Testis (tissue), 3 donors: ENCODE measurements around the gene CHERP. TPM values are rescaled to one million over a fixed set of nuclear protein-coding genes. Genes with fewer than 3 reads are reported as not detected.

ENCODE experiments used
- DNase-seq: peaks from one replicate; pipeline ENCODE4 v3.0.0-alpha.2; 2019
- H3K27ac ChIP-seq, 2 donors: fragments of 200-600 bp; sonication (generic); one replicate each; pipeline ENCODE4 v1.5.1; 2019
- H3K27me3 ChIP-seq: fragments of 200-600 bp; sonication (generic); one replicate; pipeline ENCODE4 v1.5.1; 2019
- H3K36me3 ChIP-seq: fragments of 200-600 bp; sonication (generic); one replicate; pipeline ENCODE4 v1.5.1; 2017; ENCODE audit warnings: low read depth; ENCODE audit errors: missing control alignments
- H3K4me1 ChIP-seq: fragments of 200-600 bp; sonication (generic); one replicate; pipeline ENCODE4 v1.5.1; 2019
- H3K4me3 ChIP-seq, 2 donors: fragments of 200-600 bp; sonication (generic); one replicate each; pipeline ENCODE4 v1.5.1; 2017 to 2019
- H3K9me3 ChIP-seq: fragments of 200-600 bp; sonication (generic); one replicate; pipeline ENCODE4 v1.5.1; 2017
- CTCF ChIP-seq, 3 experiments: fragments of 450-650 bp in 2 of 3; fragments of 200-600 bp in 1 of 3; sonication (generic) in 1 of 3; IDR thresholded peaks; one replicate each; pipeline ENCODE4 v1.5.1; 2016 to 2019; ENCODE audit warnings: antibody characterized with exemption in 3 of 3, mild to moderate bottlenecking in 2 of 3, moderate library complexity in 1 of 3
- POLR2A ChIP-seq: fragments of 450-650 bp; IDR thresholded peaks from one replicate; pipeline ENCODE4 v1.6.1; 2017; ENCODE audit warnings: antibody characterized with exemption, mild to moderate bottlenecking, moderate library complexity
- WGBS, 2 donors: methylation state at CpG; one replicate each; pipeline ENCODE4 v1.1.5; 2018; 5-methylcytosine and 5-hydroxymethylcytosine counted together
- intact Hi-C: fragments of 100-400 bp; cut with DNase I; formaldehyde crosslinking; loops from one replicate; pipeline ENCODE4 v1.15.1; 2023; ENCODE audit warnings: low total_unique reads
- polyA plus RNA-seq: library from polyadenylated mRNA; stranded (reverse); fragments of 350-450 nt; fragmentation: Illumina TruSeq; extraction: RNeasy Lipid Tissue Mini Kit (QIAGEN cat#74804); gene quantifications from one replicate; pipeline ENCODE4 v1.2.3, GENCODE V29; 2014; ENCODE audit warnings: low read depth, low replicate concordance; ENCODE audit not compliant: insufficient read depth
- total RNA-seq, 2 donors: library from RNA; depleted of rRNA; stranded (reverse); fragments of >200 nt; gene quantifications; one replicate each; pipeline ENCODE4 v1.2.3, GENCODE V29; 2016

Gene CHERP
- total and polyA plus RNA-seq, 3 donors from 2014 or later = 46.5 to 51.3 (median 49.3) TPM

- TF ChIP-seq CTCF (IDR thresholded peaks at IDR 0.05) = no peak
- TF ChIP-seq POLR2A = no peak
- Histone ChIP-seq H3K36me3 (no peaks in the 10 kb centered on the region), H3K27me3 (no peaks in the 10 kb centered on the region), H3K4me3 (peak overlapping the region in 1 of 2 donors; percentile 39), H3K9me3 (no peaks in the 10 kb centered on the region), H3K4me1 (peaks cover 2% of the 10 kb centered on the region), H3K27ac (no peak overlapping the region)
- peak; percentile 43 for DNase-seq
- intact Hi-C loops = no loop called here
- 83 to 89% methylated on average over 15 to 54 of the region's 54 CpGs for WGBS, 2 donors
Observed at GRCh38 chr19:16524991-16525734, 17.1 kb downstream of the CHERP start.

GRCh38 chr19:16522559-16523377 lies 19.5 kb downstream of the CHERP start:
- H3K27ac ChIP-seq = no peak overlapping the region

GRCh38 chr19:16521715-16522289 lies 20.4 kb downstream of the CHERP start:
- Histone ChIP-seq H3K27ac (no peak overlapping the region), H3K9me3 (no peaks in the 10 kb centered on the region), H3K36me3 (no peaks in the 10 kb centered on the region), H3K4me1 (peaks cover 5% of the 10 kb centered on the region), H3K4me3 (no peak overlapping the region), H3K27me3 (no peaks in the 10 kb centered on the region)
- WGBS, 2 donors = 92 to 94% methylated on average over 10 of the region's 10 CpGs
- no peak for TF ChIP-seq CTCF (IDR thresholded peaks at IDR 0.05)
- TF ChIP-seq POLR2A = no peak
- no peak for DNase-seq
- intact Hi-C loops = no loop called here

More at GRCh38 chr19:16522559-16523377, 19.5 kb downstream of the CHERP start:
- Histone ChIP-seq H3K36me3 (no peaks in the 10 kb centered on the region), H3K4me3 (no peak overlapping the region), H3K27me3 (no peaks in the 10 kb centered on the region), H3K4me1 (peaks cover 5% of the 10 kb centered on the region), H3K9me3 (no peaks in the 10 kb centered on the region)
- WGBS, 2 donors = 95 to 96% methylated on average over 8 to 25 of the region's 25 CpGs
- no peak for TF ChIP-seq POLR2A
- TF ChIP-seq CTCF (IDR thresholded peaks at IDR 0.05) = no peak
- DNase-seq = no peak
- intact Hi-C loops = no loop called here

GRCh38 chr19:16520986-16521624 lies 21.1 kb downstream of the CHERP start:
- Histone ChIP-seq H3K36me3 (no peaks in the 10 kb centered on the region), H3K27me3 (no peaks in the 10 kb centered on the region), H3K27ac (no peak overlapping the region), H3K9me3 (no peaks in the 10 kb centered on the region), H3K4me3 (no peak overlapping the region), H3K4me1 (peaks cover 5% of the 10 kb centered on the region)
- intact Hi-C loops = no loop called here
- 84 to 94% methylated on average over 8 to 18 of the region's 18 CpGs for WGBS, 2 donors
- TF ChIP-seq CTCF (IDR thresholded peaks at IDR 0.05) = no peak
- TF ChIP-seq POLR2A = no peak
- DNase-seq = no peak
